Measurements from ENCODE around the gene POLD1.

POLD1 gene

DNA sequence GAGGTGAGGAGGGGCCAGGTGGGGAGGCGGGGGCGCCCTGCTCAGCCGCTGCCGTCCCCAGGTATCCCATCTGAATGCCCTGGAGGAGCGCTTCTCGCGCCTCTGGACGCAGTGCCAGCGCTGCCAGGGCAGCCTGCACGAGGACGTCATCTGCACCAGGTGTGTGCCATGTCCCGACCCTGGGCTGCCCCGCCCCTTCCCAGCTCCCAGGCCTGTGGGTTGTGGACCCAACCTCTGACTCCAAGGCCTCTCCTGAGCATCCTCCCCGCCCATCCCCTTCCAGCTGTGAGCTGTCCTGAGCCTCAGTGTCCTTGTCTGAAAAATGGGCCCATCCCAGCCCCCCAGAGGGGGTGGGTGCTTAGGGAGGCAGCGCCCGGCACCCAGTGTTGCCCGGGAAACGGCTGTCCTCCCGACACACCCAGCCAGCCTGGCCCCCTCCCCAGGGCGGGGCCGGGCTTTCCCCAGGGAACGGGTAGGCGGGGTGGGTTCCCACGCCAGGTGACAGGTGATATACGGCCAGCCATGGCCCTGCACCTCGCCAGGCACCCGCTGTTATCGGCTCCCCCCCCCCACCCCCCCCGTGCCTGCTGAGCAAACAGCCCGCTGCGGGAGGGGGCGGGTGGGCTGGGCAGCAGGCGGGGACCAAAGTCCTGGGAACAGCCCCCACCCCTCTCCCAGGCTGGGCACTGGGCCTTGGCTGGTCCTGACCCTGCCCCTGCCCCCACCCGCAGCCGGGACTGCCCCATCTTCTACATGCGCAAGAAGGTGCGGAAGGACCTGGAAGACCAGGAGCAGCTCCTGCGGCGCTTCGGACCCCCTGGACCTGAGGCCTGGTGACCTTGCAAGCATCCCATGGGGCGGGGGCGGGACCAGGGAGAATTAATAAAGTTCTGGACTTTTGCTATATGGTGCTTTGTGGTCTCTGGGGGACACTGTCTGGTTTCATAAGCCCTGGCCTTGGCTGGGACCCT is 33.2 kb downstream of the POLD1 start:
- peak; percentile 1 for ATAC-seq
- H3K4me1 Mint-ChIP-seq = peaks cover 71% of the 10 kb centered on the region
- peak overlapping the region; percentile 91 for H3K27ac Mint-ChIP-seq
- H3K9me3 Mint-ChIP-seq = no peaks in the 10 kb centered on the region
- H3K4me3 Mint-ChIP-seq = peak overlapping the region; percentile 97
- no peaks in the 10 kb centered on the region for H3K27me3 Mint-ChIP-seq
- peaks cover 54% of the 10 kb centered on the region for H3K36me3 Mint-ChIP-seq

DNA sequence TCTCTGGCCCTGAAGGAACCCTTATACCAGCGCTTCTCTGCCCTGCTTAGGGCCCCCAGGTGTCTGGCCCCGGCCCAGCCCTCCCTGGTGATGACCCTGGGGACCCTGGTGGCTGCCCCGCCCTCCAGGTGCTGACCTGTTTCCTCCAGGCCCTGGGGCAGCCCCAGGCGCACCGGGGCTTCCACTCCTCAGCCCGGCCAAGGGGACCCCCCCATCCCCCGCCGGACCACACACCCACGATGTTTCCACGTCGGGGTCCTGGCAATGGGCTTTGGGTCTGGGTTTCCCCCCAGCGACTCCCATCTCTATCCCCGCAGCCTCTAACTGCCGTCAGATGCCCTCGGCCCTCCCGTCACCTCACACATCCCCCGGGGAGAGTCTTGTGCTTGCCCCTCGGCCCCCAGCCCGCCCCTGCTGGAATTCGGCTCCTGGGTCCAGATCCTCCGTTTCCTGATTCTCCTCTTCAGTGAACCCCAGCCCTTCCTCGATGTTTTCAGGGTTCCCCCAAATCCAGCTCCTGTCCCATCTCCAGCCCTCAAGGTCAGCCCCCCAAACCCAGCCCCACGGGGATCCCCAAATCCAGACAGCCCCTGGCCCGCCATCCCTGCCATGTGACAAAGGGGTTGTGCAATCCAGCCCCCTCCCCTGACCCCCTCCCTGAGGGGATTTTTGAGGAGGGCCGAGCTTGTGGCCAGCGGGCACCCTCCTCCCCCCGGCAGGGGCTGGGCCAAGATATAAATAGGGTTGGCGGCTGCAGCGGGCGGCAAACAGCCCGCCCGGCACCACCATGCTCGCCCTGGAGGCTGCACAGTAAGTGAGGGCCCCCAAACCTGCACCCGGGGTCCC is 34.3 kb downstream of the POLD1 start, which contains the start of gene SPIB:
SPIB (plus strand) TSS at position 763 of the 846 bp plus-strand sequence; CDS start at position 788, 25 bp downstream.
- no peaks in the 10 kb centered on the region for H3K27me3 Mint-ChIP-seq
- peaks cover 81% of the 10 kb centered on the region for H3K4me1 Mint-ChIP-seq
- H3K36me3 Mint-ChIP-seq = peaks cover 54% of the 10 kb centered on the region
- no peaks in the 10 kb centered on the region for H3K9me3 Mint-ChIP-seq
- ATAC-seq = peak; percentile 61
- H3K4me3 Mint-ChIP-seq = peak within 1 kb of the TSS; percentile 97
- peak within 1 kb of the TSS; percentile 91 for H3K27ac Mint-ChIP-seq

- Mint-ChIP-seq H3K4me1 (peaks cover 86% of the 10 kb centered on the region), H3K4me3 (peak overlapping the region; percentile 97), H3K27ac (peak overlapping the region; percentile 91), H3K36me3 (peaks cover 56% of the 10 kb centered on the region), H3K27me3 (no peaks in the 10 kb centered on the region), H3K9me3 (no peaks in the 10 kb centered on the region)
- ATAC-seq = no peak
These were observed 35.0 kb downstream of the POLD1 start for GRCh38 chr19:50419022-50419579.

DNA sequence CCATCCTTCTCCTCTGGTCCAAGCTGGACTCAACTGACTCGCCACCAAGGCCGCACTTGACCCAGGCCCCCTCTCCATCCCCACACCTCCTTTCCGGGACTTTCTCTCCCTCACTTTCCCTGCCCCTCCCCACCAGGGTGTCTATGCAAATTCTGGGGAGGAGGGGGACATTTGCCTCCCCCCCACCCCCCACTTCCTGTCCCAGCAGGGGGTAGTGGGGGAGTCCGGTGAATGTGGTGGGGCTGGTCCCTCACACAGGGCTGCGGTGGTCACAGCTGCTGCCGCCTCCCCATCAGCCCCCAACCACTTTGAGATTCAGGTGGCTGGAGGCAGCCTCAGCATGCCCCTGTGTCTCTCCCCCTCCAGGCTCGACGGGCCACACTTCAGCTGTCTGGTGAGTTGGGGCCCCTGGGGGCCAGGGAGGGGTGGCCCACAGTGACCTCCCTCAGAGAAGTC is 35.5 kb downstream of the POLD1 start:
- no peaks in the 10 kb centered on the region for H3K27me3 Mint-ChIP-seq
- peak; percentile 2 for ATAC-seq

DNA sequence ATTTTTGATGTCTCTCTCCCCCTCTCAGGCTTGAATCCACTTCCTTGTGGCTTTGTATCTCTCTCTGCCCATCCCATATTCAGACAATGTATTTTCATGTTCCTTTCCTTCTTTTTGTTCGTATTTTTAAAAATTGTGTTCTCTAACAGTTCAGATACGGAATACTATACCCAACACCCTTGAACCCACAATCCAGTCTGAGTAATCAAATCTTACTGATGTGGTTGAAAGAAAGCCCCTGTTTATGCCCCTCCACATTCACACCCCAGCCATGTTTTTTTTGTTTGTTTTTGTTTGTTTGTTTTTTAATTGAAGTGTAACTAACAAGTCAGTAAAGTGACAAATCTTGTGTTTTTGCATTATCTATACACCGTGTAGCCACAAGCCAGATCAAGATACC is 36.0 kb downstream of the POLD1 start:
- Mint-ChIP-seq H3K4me1 (peaks cover 81% of the 10 kb centered on the region), H3K27me3 (no peaks in the 10 kb centered on the region), H3K9me3 (no peaks in the 10 kb centered on the region), H3K4me3 (peak overlapping the region; percentile 97), H3K36me3 (peaks cover 56% of the 10 kb centered on the region), H3K27ac (peak overlapping the region; percentile 91)
- ATAC-seq = no peak

More for the DNA sequence above, 35.5 kb downstream of the POLD1 start:
- Mint-ChIP-seq H3K4me3 (peak overlapping the region; percentile 97), H3K4me1 (peaks cover 86% of the 10 kb centered on the region), H3K9me3 (no peaks in the 10 kb centered on the region), H3K36me3 (peaks cover 57% of the 10 kb centered on the region), H3K27ac (peak overlapping the region; percentile 91)

DNA sequence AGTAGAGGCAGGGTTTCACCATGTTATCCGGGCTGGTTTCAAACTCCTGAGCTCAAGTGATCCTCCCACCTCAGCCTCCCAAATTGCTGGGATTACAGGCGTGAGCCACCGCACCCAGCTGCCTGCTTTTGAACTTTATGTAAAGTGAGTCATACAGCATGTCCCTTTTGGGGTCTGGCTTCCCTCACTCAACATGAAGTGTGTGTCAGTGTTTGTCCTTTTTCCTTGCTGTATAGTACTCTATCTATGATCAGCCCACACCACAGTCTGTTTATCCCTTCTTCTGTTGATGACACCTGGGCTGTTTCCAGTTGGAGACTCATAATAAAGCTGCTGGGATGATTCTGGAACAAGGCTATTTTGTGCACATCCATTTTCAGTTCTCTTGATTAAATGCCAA is 36.7 kb downstream of the POLD1 start:
- H3K9me3 Mint-ChIP-seq = no peaks in the 10 kb centered on the region
- H3K4me1 Mint-ChIP-seq = peaks cover 79% of the 10 kb centered on the region
- H3K27me3 Mint-ChIP-seq = no peaks in the 10 kb centered on the region
- peak overlapping the region; percentile 91 for H3K27ac Mint-ChIP-seq
- peaks cover 61% of the 10 kb centered on the region for H3K36me3 Mint-ChIP-seq
- peak overlapping the region; percentile 97 for H3K4me3 Mint-ChIP-seq
- ATAC-seq = no peak

DNA sequence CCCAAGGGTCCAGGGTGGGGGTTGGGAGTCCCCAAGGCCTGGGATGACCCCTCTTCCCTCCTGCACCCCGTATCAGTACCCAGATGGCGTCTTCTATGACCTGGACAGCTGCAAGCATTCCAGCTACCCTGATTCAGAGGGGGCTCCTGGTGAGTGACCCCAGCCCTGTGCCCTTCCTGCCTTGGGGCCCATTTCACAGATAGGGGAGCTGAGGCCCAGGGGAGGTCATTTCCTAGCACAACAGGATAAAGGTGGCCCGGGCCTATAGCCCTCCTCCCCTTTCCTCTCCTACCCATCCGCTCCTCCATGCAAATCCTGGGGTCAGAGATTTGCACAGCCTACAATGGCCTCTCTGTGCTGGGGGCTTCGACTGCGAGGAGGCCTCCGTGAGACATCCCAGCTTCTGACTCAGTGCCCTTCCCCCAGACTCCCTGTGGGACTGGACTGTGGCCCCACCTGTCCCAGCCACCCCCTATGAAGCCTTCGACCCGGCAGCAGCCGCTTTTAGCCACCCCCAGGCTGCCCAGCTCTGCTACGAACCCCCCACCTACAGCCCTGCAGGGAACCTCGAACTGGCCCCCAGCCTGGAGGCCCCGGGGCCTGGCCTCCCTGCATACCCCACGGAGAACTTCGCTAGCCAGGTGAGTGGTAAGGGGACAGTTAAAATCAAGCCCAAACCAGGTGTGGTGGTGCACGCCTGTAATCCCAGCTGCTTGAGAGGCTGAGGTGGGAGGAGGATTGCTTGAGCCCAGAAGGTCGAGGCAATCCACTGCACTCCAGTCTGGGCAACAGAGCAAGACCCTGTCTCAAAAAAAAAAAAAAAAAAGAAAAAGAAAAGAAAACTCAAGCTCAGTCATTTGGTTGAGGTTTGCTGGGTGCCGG is 38.5 kb downstream of the POLD1 start:
- ATAC-seq = no peak
- Mint-ChIP-seq H3K4me1 (peaks cover 75% of the 10 kb centered on the region), H3K9me3 (no peaks in the 10 kb centered on the region), H3K27me3 (no peaks in the 10 kb centered on the region), H3K4me3 (peak overlapping the region; percentile 97), H3K36me3 (peaks cover 69% of the 10 kb centered on the region), H3K27ac (peak overlapping the region; percentile 91)

DNA sequence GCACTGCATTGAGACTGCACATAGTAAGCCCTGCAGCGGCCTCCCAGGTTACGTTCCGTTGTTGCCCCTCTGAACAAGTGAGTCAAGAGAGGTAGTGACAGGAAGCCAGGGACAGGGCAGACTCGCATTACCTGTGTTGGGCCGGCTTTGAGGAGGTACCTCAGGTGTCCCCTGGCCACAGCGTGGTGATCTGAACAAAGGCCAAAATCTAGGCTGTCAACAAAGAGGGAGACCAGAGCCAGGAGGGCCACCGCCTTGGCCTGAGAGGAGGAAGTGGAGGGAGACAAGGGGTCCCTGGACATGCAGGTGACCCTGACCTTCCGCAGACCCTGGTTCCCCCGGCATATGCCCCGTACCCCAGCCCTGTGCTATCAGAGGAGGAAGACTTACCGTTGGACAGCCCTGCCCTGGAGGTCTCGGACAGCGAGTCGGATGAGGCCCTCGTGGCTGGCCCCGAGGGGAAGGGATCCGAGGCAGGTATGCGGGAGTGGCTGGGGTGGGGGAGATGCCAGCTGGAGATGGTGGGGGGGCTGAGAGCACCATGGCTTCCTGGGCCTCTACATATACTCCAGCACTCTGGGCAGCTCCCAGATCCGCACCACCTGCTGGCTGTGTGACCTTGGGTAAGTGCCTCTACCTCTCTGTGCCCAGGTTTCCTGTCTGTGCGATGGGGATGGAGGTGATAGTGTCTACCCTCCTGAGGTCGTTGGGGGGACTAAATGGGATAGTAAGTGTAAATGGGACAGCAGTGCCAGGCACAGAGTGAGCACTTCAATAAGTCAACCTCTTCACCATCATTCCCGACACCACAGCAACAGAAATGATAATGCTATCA is 39.3 kb downstream of the POLD1 start:
- no peaks in the 10 kb centered on the region for H3K27me3 Mint-ChIP-seq
- peaks cover 74% of the 10 kb centered on the region for H3K36me3 Mint-ChIP-seq
- peak overlapping the region; percentile 91 for H3K27ac Mint-ChIP-seq
- ATAC-seq = no peak
- H3K9me3 Mint-ChIP-seq = no peaks in the 10 kb centered on the region
- no peak overlapping the region for H3K4me3 Mint-ChIP-seq
- H3K4me1 Mint-ChIP-seq = peaks cover 77% of the 10 kb centered on the region

DNA sequence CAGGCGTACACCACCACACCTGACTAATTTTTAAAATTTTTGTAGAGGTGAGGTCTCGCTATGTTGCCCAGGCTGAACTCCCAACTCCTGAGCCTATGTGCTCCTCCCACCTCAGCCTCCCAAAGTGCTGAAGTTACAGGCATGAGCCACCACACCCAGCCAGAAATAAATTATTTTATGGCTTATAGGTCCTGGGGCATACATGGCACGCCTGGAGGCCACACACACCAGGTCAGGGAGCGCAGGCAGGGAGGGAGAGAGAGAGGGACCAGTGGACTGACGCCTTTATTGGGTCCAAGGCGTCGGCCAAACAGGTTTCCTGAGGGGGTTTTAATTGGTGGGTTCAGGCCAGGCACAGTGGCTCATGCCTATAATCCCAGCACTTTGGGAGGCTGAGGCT is 41.4 kb downstream of the POLD1 start:
- Mint-ChIP-seq H3K4me3 (no peak overlapping the region), H3K9me3 (no peaks in the 10 kb centered on the region), H3K27ac (peak overlapping the region; percentile 64), H3K4me1 (peaks cover 86% of the 10 kb centered on the region), H3K36me3 (peaks cover 68% of the 10 kb centered on the region), H3K27me3 (no peaks in the 10 kb centered on the region)
- ATAC-seq = no peak

DNA sequence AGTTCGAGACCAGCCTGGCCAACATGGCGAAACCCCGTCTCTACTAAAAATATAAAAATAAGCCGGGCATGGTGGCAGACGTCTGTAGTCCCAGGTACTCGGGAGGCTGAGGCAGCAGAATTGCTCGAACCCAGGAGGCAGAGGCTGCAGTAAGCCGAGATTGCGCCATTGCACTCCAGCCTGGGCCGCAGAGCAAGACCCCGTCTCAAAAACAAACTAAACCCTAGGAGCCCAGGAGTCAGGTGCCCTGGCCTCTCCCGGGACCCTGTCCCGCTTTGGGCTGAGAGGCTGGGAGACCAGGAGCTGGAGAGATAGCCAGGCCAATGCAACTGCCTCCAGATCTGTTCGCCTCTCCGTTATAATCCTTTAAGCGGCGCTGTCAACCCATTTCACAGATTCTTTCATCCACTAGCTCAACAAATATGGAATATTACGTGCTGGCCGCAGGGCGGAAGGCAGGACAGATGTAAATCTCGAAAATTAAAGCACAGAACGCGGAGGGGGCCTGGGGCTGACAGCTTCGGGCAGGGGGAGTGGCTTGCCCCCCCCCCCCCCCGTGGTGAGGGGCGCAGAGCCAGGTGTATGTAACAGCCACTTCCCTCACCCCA is 43.3 kb downstream of the POLD1 start:
- Mint-ChIP-seq H3K4me1 (peaks cover 82% of the 10 kb centered on the region), H3K36me3 (peaks cover 51% of the 10 kb centered on the region), H3K27ac (peak overlapping the region; percentile 94), H3K27me3 (no peaks in the 10 kb centered on the region), H3K4me3 (no peak overlapping the region), H3K9me3 (no peaks in the 10 kb centered on the region)
- ATAC-seq = no peak

DNA sequence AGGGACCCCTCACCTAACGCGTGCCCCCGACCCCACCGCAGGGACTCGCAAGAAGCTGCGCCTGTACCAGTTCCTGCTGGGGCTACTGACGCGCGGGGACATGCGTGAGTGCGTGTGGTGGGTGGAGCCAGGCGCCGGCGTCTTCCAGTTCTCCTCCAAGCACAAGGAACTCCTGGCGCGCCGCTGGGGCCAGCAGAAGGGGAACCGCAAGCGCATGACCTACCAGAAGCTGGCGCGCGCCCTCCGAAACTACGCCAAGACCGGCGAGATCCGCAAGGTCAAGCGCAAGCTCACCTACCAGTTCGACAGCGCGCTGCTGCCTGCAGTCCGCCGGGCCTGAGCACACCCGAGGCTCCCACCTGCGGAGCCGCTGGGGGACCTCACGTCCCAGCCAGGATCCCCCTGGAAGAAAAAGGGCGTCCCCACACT is 43.9 kb downstream of the POLD1 start:
- H3K36me3 Mint-ChIP-seq = peaks cover 45% of the 10 kb centered on the region
- peak overlapping the region; percentile 94 for H3K27ac Mint-ChIP-seq
- ATAC-seq = peak; percentile 42
- H3K4me1 Mint-ChIP-seq = peaks cover 82% of the 10 kb centered on the region
- peak overlapping the region; percentile 46 for H3K4me3 Mint-ChIP-seq
- H3K9me3 Mint-ChIP-seq = no peaks in the 10 kb centered on the region
- no peaks in the 10 kb centered on the region for H3K27me3 Mint-ChIP-seq

DNA sequence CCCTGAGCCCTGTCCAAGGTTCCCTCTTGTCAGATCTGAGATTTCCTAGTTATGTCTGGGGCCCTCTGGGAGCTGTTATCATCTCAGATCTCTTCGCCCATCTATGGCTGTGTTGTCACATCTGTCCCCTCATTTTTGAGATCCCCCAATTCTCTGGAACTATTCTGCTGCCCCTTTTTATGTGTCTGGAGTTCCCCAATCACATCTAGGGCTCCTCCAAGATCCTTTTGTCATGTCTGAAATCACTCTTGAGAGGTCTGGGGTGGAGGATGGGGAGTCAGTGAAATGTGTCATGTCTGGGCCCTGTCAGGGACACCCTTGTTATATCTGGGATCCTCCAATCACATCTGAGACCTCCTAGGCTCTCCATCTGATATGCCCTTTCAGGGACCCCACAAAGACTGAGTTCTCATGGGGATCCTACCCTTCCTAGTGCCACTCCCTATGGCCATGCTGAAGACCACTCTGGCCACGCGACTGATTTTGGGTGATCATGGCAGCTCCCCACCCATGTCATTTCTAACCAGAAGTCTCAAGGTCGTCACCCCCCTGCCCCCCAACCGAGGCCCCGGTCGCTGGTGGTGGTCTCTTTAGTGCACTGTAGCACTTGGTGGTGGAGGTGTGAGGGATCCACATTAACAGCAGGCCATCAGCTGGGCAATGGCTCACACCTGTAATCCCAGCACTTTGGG is 44.8 kb downstream of the POLD1 start:
- H3K4me1 Mint-ChIP-seq = peaks cover 82% of the 10 kb centered on the region
- H3K27me3 Mint-ChIP-seq = no peaks in the 10 kb centered on the region
- ATAC-seq = peak; percentile 21
- peak overlapping the region; percentile 7 for H3K4me3 Mint-ChIP-seq
- H3K9me3 Mint-ChIP-seq = no peaks in the 10 kb centered on the region
- H3K27ac Mint-ChIP-seq = peak overlapping the region; percentile 94
- H3K36me3 Mint-ChIP-seq = peaks cover 36% of the 10 kb centered on the region
